IPS-NIHi7 (cell line): ENCODE data around the gene CCDC121.
"Not testable (repeated sequence)": the region's sequence is repeated elsewhere in the genome, so short reads cannot be mapped to it uniquely, and the experiment has no call there.

Experiments used
- DNase-seq: peaks from one replicate; pipeline ENCODE4 v3.0.0; 2012; ENCODE audit warnings: mixed read lengths; ENCODE audit errors: extremely low spot score

The CCDC121 gene

GRCh38 chr2:27636766-27637165, 8.0 kb upstream of the CCDC121 start:
- DNase-seq: no peak

GRCh38 chr2:27634291-27634690, 5.5 kb upstream of the CCDC121 start:
- no peak for DNase-seq

GRCh38 chr2:27630257-27630656, 1.4 kb upstream of the CCDC121 start:
- DNase-seq: not testable (repeated sequence)

GRCh38 chr2:27627963-27628766, 647 bp downstream of the CCDC121 start:
- DNase-seq: no peak

- not testable (repeated sequence) for DNase-seq
Observed at GRCh38 chr2:27626921-27627320, 1.9 kb downstream of the CCDC121 start.

- not testable (repeated sequence) for DNase-seq
Observed at GRCh38 chr2:27626323-27626722, 2.5 kb downstream of the CCDC121 start.

GRCh38 chr2:27624943-27625342, 3.9 kb downstream of the CCDC121 start:
- no peak for DNase-seq

- peak; percentile 24 for DNase-seq
Observed at GRCh38 chr2:27622921-27623384, 5.9 kb downstream of the CCDC121 start.

- peak; percentile 26 for DNase-seq
Observed at GRCh38 chr2:27621524-27621923, 7.3 kb downstream of the CCDC121 start.

- DNase-seq: no peak
Observed at GRCh38 chr2:27615316-27615715, 13.5 kb downstream of the CCDC121 start.

- DNase-seq: no peak
Observed at GRCh38 chr2:27613985-27614384, 14.8 kb downstream of the CCDC121 start.

- no peak for DNase-seq
Observed at GRCh38 chr2:27606611-27607010, 22.2 kb downstream of the CCDC121 start.

GRCh38 chr2:27596627-27597026, 32.2 kb downstream of the CCDC121 start:
- DNase-seq: no peak

GRCh38 chr2:27595412-27595811, 33.4 kb downstream of the CCDC121 start:
- DNase-seq: not testable (repeated sequence)

GRCh38 chr2:27594020-27594703, 34.6 kb downstream of the CCDC121 start:
- DNase-seq: not testable (repeated sequence)

GRCh38 chr2:27593240-27593639, 35.6 kb downstream of the CCDC121 start:
- DNase-seq: no peak

- DNase-seq: no peak
Observed at GRCh38 chr2:27591745-27592144, 37.1 kb downstream of the CCDC121 start.

- DNase-seq: no peak
Observed at GRCh38 chr2:27588308-27588707, 40.5 kb downstream of the CCDC121 start.

- no peak for DNase-seq
Observed at GRCh38 chr2:27587025-27587424, 41.8 kb downstream of the CCDC121 start.

GRCh38 chr2:27584597-27584996, 44.2 kb downstream of the CCDC121 start:
- DNase-seq: no peak

GRCh38 chr2:27583390-27583915, 45.4 kb downstream of the CCDC121 start:
- no peak for DNase-seq

- DNase-seq: peak; percentile 99
Observed at GRCh38 chr2:27582695-27583389, 46.0 kb downstream of the CCDC121 start, which contains the start of gene ZNF512. Gene ZNF512 (plus strand): TSS chr2:27583042. CDS start chr2:27583113, 71 bp downstream.
